K562 (cell line): ENCODE data around the gene SLC12A3. TPM values are rescaled to one million over a fixed set of nuclear protein-coding genes. Genes with fewer than 3 reads are reported as not detected.

Experiments used
- ATAC-seq: fragments of 200-7000 bp; cut with Tn5 transposase; 3 replicates; pipeline ENCODE4 v1.9.1; 2020; ENCODE audit warnings: moderate library complexity
- BruUV-seq: library from RNA; stranded (reverse); fragments of 400-500 nt; replicated peaks from 2 replicates; lab custom pipeline; 2021; lab: Mats Ljungman, UMichigan
- CTCF ChIA-PET: fragments of 300-600 bp; formaldehyde crosslinking; extraction: SDS; loops from one replicate; lab custom pipeline; 2021; ENCODE audit warnings: low intra/inter-chr PET ratio; lab: Yijun Ruan, JAX
- POLR2A ChIA-PET: fragments of 300-600, 350-650 bp; sonication (Branson Sonifier 250); formaldehyde crosslinking; extraction: SDS; loops from one replicate; lab custom pipeline; 2021; ENCODE audit warnings: antibody characterized with exemption, inconsistent platforms; lab: Yijun Ruan, JAX
- DNase-seq, 4 experiments: peaks; one replicate each; pipeline versions ENCODE4 v3.0.0 to v3.0.0-alpha.2; 2011 to 2018; ENCODE audit warnings: low spot score in 3 of 4, mixed read lengths in 3 of 4; ENCODE audit errors: extremely low read depth in 1 of 4
- FAIRE-seq: peaks from 2 replicates; lab custom pipeline; 2011; peaks lifted over from hg19 to GRCh38; lab: Jason Lieb, UNC
- H2AFZ ChIP-seq: 2 replicates; pipeline ENCODE4 v1.6.0; 2011; ENCODE audit warnings: low read depth, low read length, control low read depth, inconsistent platforms
- H3K27ac ChIP-seq: fragments of 200-600 bp; 3 replicates; pipeline ENCODE4 v1.8.0; 2011; ENCODE audit warnings: low read depth, mild to moderate bottlenecking, control low read depth, inconsistent platforms, low read length, moderate library complexity, mixed read lengths; ENCODE audit errors: extremely low read depth
- H3K27me3 ChIP-seq, 2 experiments: fragments of 300-600 bp in 1 of 2; 2 replicates in 1 of 2; 3 replicates in 1 of 2; pipeline versions ENCODE4 v1.6.0 to v1.8.0; 2011; ENCODE audit warnings: inconsistent platforms in 2 of 2, low read length in 2 of 2, mild to moderate bottlenecking in 1 of 2, mixed read lengths in 1 of 2, moderate library complexity in 1 of 2; ENCODE audit not compliant: control insufficient read depth in 2 of 2, insufficient read depth in 2 of 2
- H3K36me3 ChIP-seq: fragments of 300-600 bp; 3 replicates; pipeline ENCODE4 v1.8.0; 2011; ENCODE audit warnings: mild to moderate bottlenecking, low read length, inconsistent platforms; ENCODE audit not compliant: control insufficient read depth, insufficient read depth
- H3K4me1 ChIP-seq, 2 experiments: fragments of 200-600 bp in 1 of 2; replicated peaks in 1 of 2; 2 replicates in 1 of 2; 3 replicates in 1 of 2; pipeline versions ENCODE4 v1.5.1 to v1.8.0; 2011; ENCODE audit warnings: inconsistent platforms in 2 of 2, low read length in 2 of 2, mild to moderate bottlenecking in 1 of 2, mixed read lengths in 1 of 2, moderate library complexity in 1 of 2; ENCODE audit not compliant: control insufficient read depth in 2 of 2, insufficient read depth in 2 of 2
- H3K4me2 ChIP-seq: 2 replicates; pipeline ENCODE4 v1.6.1; 2011; ENCODE audit warnings: low read length, control low read depth, inconsistent platforms, mixed read lengths; ENCODE audit not compliant: insufficient read depth
- H3K4me3 ChIP-seq: fragments of 200-600 bp; sonication (generic), shearing (Covaris generic); 2 replicates; pipeline ENCODE4 v1.5.1; 2016; ENCODE audit warnings: control low read depth, inconsistent platforms
- H3K79me2 ChIP-seq: fragments of 200-600 bp; 3 replicates; pipeline ENCODE4 v1.8.0; 2011; ENCODE audit warnings: low read length, inconsistent platforms; ENCODE audit not compliant: control insufficient read depth, insufficient read depth
- H3K9ac ChIP-seq, 2 experiments: 2 replicates each; pipeline versions ENCODE4 v1.6.0 to v1.6.1; 2011; ENCODE audit warnings: low read depth in 2 of 2, low read length in 2 of 2, control low read depth in 1 of 2, inconsistent platforms in 1 of 2, mild to moderate bottlenecking in 1 of 2, mixed read lengths in 1 of 2; ENCODE audit not compliant: insufficient read depth in 1 of 2
- H3K9me1 ChIP-seq: one replicate; pipeline ENCODE4 v1.6.0; 2011; ENCODE audit warnings: inconsistent platforms, mild to moderate bottlenecking, low read length, moderate library complexity; ENCODE audit not compliant: control insufficient read depth, insufficient read depth
- H3K9me3 ChIP-seq: replicated peaks from 2 replicates; pipeline ENCODE4 v1.5.1; 2011; ENCODE audit warnings: low read depth, low read length, inconsistent platforms; ENCODE audit not compliant: control insufficient read depth, insufficient read depth
- H4K20me1 ChIP-seq: replicated peaks from 2 replicates; pipeline ENCODE4 v1.6.1; 2011; ENCODE audit warnings: low read length, inconsistent platforms, mixed read lengths; ENCODE audit not compliant: control insufficient read depth, insufficient read depth
- ARID1B ChIP-seq: fragments of 450-650 bp; IDR thresholded peaks from 2 replicates; pipeline ENCODE4 v1.6.1; 2016; ENCODE audit warnings: antibody characterized with exemption, mild to moderate bottlenecking, inconsistent platforms
- ATF7 ChIP-seq: fragments of 450-650 bp; IDR thresholded peaks from 2 replicates; pipeline ENCODE4 v1.7.1; 2014; ENCODE audit warnings: mild to moderate bottlenecking, moderate library complexity
- CBFA2T2 ChIP-seq: fragments of 450-650 bp; conservative IDR thresholded peaks from 2 replicates; pipeline ENCODE4 v1.6.1; 2017; ENCODE audit warnings: mild to moderate bottlenecking
- CCNT2 ChIP-seq: IDR thresholded peaks from 2 replicates; pipeline ENCODE4 v1.6.1; 2011; ENCODE audit warnings: borderline replicate concordance, low read depth, mild to moderate bottlenecking, moderate library complexity, mixed read lengths, low read length; ENCODE audit not compliant: insufficient read length; ENCODE audit errors: extremely low read depth
- ESRRA ChIP-seq: fragments of 450-650 bp; IDR thresholded peaks from 2 replicates; pipeline ENCODE4 v1.6.1; 2014; ENCODE audit warnings: low read depth, mild to moderate bottlenecking, moderate library complexity, borderline replicate concordance
- HDAC1 ChIP-seq, 2 experiments: fragments of 450-650 bp; IDR thresholded peaks; 2 replicates each; pipeline ENCODE4 v1.6.1; 2016 to 2017; ENCODE audit warnings: inconsistent platforms in 1 of 2, mild to moderate bottlenecking in 1 of 2, moderate library complexity in 1 of 2
- HDAC2 ChIP-seq: fragments of 450-650 bp; IDR thresholded peaks from 2 replicates; pipeline ENCODE4 v1.6.1; 2016; ENCODE audit warnings: mild to moderate bottlenecking
- KLF16 ChIP-seq: IDR thresholded peaks from 2 replicates; pipeline ENCODE4 v1.6.1; 2016; ENCODE audit warnings: antibody characterized with exemption
- PHF21A ChIP-seq: fragments of 450-650 bp; IDR thresholded peaks from 2 replicates; pipeline ENCODE4 v1.6.1; 2017; ENCODE audit warnings: low read depth, borderline replicate concordance
- POLR3A ChIP-seq: IDR thresholded peaks from 2 replicates; pipeline ENCODE4 v1.6.1; 2011; ENCODE audit warnings: borderline replicate concordance, mild to moderate bottlenecking, moderate library complexity; ENCODE audit not compliant: insufficient read length, insufficient read depth; ENCODE audit errors: extremely low read depth
- RBBP5 ChIP-seq: fragments of 200-600 bp; sonication (generic); IDR thresholded peaks from 2 replicates; pipeline ENCODE4 v1.6.1; 2012; ENCODE audit warnings: borderline replicate concordance, mild to moderate bottlenecking, low read length, control low read depth, inconsistent platforms; ENCODE audit not compliant: insufficient read depth, poor library complexity, severe bottlenecking
- SMARCE1 ChIP-seq: fragments of 450-650 bp; IDR thresholded peaks from 2 replicates; pipeline ENCODE4 v1.7.1; 2016; ENCODE audit warnings: mild to moderate bottlenecking
- WGBS: fragments of 100-300 bp; shearing (Covaris generic); methylation state at CpG from one replicate; pipeline ENCODE4 v1.1.6; 2016; ENCODE audit warnings: low coverage, mixed read lengths; ENCODE audit not compliant: insufficient coverage; ENCODE audit errors: missing lambda C conversion rate; 5-methylcytosine and 5-hydroxymethylcytosine counted together
- in situ Hi-C: fragments of 300-500 bp; cut with MboI; formaldehyde crosslinking; loops from 4 replicates; pipeline ENCODE4 v1.15.0; 2018; ENCODE audit warnings: inconsistent platforms, mixed read lengths
- intact Hi-C: fragments of 100-400 bp; cut with micrococcal nuclease; formaldehyde crosslinking; loops from 2 replicates; pipeline ENCODE4 v1.14.2; 2022
- polyA plus RNA-seq, 8 experiments: library from polyadenylated mRNA; depleted of rRNA in 4 of 8; stranded (reverse) in 5 of 8; unstranded in 3 of 8; fragments of >200 nt; fragmentation: Nextera tagmentation in 2 of 8; fragmentation: Illumina TruSeq in 1 of 8; extraction: Ambion mirVana in 2 of 8; extraction: Trizol in 1 of 8; gene quantifications; 2 replicates each; pipeline versions ENCODE4 v1.2.1 to v1.2.3, GENCODE V29; 2011 to 2014; ENCODE audit warnings: inconsistent platforms in 1 of 8, missing spikeins in 1 of 8
- total RNA-seq, 7 experiments: library from RNA; depleted of rRNA in 6 of 7; stranded (reverse); fragments of >200 nt in 6 of 7; fragmentation: Illumina TruSeq in 2 of 7; extraction: Trizol in 2 of 7; gene quantifications; 2 replicates each; pipeline versions ENCODE4 v1.2.1 to v1.2.3, GENCODE V29; 2011 to 2021; ENCODE audit warnings: low replicate concordance in 1 of 7
- TF ChIP-seq, protein P1 (sequence below), 3 experiments: fragments of 200-800 bp in 1 of 3; fragments of 250-450 bp in 1 of 3; fragments of 450-650 bp in 1 of 3; sonication (Bioruptor Pico) in 1 of 3; sonication (Bioruptor generic) in 1 of 3; formaldehyde crosslinking in 1 of 3; IDR thresholded peaks; 2 replicates each; pipeline versions ENCODE4 v1.6.1 to v1.8.0; 2016 to 2022; ENCODE audit warnings: mild to moderate bottlenecking in 2 of 3, missing genetic modification characterization in 2 of 3, missing compliant biosample characterization in 1 of 3, moderate library complexity in 1 of 3
- TF ChIP-seq, protein P2 (sequence below): fragments of 200-800 bp; sonication (Bioruptor generic); IDR thresholded peaks from 2 replicates; pipeline ENCODE4 v1.6.1; 2017; ENCODE audit warnings: missing genetic modification characterization, missing compliant biosample characterization
- TF ChIP-seq, protein P3 (sequence below): fragments of 450-650 bp; IDR thresholded peaks from one replicate; pipeline ENCODE4 v1.6.1; 2018; ENCODE audit warnings: mild to moderate bottlenecking, moderate library complexity; ENCODE audit not compliant: partially characterized antibody

The SLC12A3 gene
- total and polyA plus RNA-seq, 9 of the 15 experiments (the other 6 are each of a cell fraction or from before 2014, with no cell fraction given), result not detected

GRCh38 chr16:56861092-56861610 lies 3.9 kb upstream of the SLC12A3 start:
- Histone ChIP-seq H3K4me3 (no peak overlapping the region), H3K9me3 (no peaks in the 10 kb centered on the region), H4K20me1 (no peaks in the 10 kb centered on the region; the same call in 1 of the 2 replicates), H3K9ac (peak overlapping the region in 1 of 2 experiments; percentile 40; a peak in 1 of 4 replicates), H2AFZ (no peak overlapping the region), H3K79me2 (no peaks in the 10 kb centered on the region), H3K27ac (no peak overlapping the region), H3K4me2 (no peak overlapping the region), H3K27me3 (peaks cover 0 to 13% of the 10 kb centered on the region in 2 experiments; a peak in 3 of 5 replicates), H3K4me1 (peaks cover 2 to 7% of the 10 kb centered on the region in 2 experiments; a peak in 2 of 5 replicates), H3K9me1 (no peaks in the 10 kb centered on the region), H3K36me3 (no peaks in the 10 kb centered on the region)
- ATAC-seq (no peak; the same call in 2 of the 3 replicates), FAIRE-seq (no peak), DNase-seq (peak in 3 of 4 experiments; percentile 17 to 56 (median 52))
- BruUV-seq, result no TSS peak
- 0% methylated on average over 3 of the region's 3 CpGs for WGBS
- ChIA-PET CTCF (interaction anchor here (0.7 kb wide), 1 partner anchor 1257 kb away, joined by 3 read pairs; no protein-coding TSS in a partner anchor), POLR2A (interaction anchor here (0.6 kb wide), 1 partner anchor 279 kb away, joined by 3 read pairs; no protein-coding TSS in a partner anchor)
- in situ Hi-C loops, result loop anchor here (10.0 kb wide), 1 partner anchor 276 kb away; the partner anchor contains the start of gene MT3
- intact Hi-C loops, result no loop called here
- peak in 1 of 2 experiments; percentile 57; a peak in 2 of 4 replicates for TF ChIP-seq HDAC1 (IDR thresholded peaks at IDR 0.05)
- TF ChIP-seq SMARCE1, result peak; percentile 54; the same call in 1 of the 2 replicates
- peak; percentile 65 for TF ChIP-seq ARID1B
- TF ChIP-seq CCNT2, result peak; percentile 28
- peak; percentile 37; the same call in 1 of the 2 replicates for TF ChIP-seq PHF21A
- peak; percentile 69 for TF ChIP-seq ESRRA
- TF ChIP-seq, protein P1, sequence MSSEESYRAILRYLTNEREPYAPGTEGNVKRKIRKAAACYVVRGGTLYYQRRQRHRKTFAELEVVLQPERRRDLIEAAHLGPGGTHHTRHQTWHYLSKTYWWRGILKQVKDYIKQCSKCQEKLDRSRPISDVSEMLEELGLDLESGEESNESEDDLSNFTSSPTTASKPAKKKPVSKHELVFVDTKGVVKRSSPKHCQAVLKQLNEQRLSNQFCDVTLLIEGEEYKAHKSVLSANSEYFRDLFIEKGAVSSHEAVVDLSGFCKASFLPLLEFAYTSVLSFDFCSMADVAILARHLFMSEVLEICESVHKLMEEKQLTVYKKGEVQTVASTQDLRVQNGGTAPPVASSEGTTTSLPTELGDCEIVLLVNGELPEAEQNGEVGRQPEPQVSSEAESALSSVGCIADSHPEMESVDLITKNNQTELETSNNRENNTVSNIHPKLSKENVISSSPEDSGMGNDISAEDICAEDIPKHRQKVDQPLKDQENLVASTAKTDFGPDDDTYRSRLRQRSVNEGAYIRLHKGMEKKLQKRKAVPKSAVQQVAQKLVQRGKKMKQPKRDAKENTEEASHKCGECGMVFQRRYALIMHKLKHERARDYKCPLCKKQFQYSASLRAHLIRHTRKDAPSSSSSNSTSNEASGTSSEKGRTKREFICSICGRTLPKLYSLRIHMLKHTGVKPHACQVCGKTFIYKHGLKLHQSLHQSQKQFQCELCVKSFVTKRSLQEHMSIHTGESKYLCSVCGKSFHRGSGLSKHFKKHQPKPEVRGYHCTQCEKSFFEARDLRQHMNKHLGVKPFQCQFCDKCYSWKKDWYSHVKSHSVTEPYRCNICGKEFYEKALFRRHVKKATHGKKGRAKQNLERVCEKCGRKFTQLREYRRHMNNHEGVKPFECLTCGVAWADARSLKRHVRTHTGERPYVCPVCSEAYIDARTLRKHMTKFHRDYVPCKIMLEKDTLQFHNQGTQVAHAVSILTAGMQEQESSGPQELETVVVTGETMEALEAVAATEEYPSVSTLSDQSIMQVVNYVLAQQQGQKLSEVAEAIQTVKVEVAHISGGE (CRISPR knock-in tag; IDR thresholded peaks at IDR 0.05), result no peak
- TF ChIP-seq POLR3A, result no peak
- TF ChIP-seq CBFA2T2, result peak; percentile 63
- TF ChIP-seq HDAC2, result peak; percentile 27; the same call in 1 of the 2 replicates
- TF ChIP-seq, protein P2, sequence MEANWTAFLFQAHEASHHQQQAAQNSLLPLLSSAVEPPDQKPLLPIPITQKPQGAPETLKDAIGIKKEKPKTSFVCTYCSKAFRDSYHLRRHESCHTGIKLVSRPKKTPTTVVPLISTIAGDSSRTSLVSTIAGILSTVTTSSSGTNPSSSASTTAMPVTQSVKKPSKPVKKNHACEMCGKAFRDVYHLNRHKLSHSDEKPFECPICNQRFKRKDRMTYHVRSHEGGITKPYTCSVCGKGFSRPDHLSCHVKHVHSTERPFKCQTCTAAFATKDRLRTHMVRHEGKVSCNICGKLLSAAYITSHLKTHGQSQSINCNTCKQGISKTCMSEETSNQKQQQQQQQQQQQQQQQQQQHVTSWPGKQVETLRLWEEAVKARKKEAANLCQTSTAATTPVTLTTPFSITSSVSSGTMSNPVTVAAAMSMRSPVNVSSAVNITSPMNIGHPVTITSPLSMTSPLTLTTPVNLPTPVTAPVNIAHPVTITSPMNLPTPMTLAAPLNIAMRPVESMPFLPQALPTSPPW (CRISPR knock-in tag), result peak; percentile 59; the same call in 1 of the 2 replicates
- TF ChIP-seq RBBP5, result peak; percentile 11
- TF ChIP-seq ATF7, result no peak
- TF ChIP-seq, protein P3, sequence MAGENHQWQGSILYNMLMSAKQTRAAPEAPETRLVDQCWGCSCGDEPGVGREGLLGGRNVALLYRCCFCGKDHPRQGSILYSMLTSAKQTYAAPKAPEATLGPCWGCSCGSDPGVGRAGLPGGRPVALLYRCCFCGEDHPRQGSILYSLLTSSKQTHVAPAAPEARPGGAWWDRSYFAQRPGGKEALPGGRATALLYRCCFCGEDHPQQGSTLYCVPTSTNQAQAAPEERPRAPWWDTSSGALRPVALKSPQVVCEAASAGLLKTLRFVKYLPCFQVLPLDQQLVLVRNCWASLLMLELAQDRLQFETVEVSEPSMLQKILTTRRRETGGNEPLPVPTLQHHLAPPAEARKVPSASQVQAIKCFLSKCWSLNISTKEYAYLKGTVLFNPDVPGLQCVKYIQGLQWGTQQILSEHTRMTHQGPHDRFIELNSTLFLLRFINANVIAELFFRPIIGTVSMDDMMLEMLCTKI, result no peak
- TF ChIP-seq KLF16, result peak; percentile 69; the same call in 1 of the 2 replicates
